ENCODE measurements around the gene PAGE4. TPM values are rescaled to one million over a fixed set of nuclear protein-coding genes. Genes with fewer than 3 reads are reported as not detected.

Gene PAGE4, protein sequence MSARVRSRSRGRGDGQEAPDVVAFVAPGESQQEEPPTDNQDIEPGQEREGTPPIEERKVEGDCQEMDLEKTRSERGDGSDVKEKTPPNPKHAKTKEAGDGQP
- not detected in 2 replicates for total RNA-seq

DNA sequence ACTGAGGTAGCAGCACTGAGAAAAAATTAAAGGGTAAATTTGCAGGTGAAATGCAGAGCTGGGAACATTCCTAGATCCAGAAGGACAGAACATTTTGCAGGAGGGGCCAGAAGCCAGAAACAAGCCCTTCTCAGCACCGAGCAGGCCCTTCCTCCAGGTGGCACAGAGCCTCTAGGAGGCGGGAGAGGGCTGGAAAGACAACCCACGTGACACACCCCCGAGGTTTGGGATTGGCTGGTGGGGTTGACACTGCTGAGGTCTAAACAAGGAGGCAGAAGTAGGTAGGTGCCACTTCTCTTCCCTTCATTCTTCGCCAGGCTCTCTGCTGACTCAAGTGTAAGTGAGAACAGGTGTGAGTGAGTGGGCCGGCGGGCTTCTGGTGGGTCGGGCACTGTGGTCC lies at the start of gene PAGE4:
Gene PAGE4, plus strand, starts transcription at position 288 of the 400 bp plus-strand sequence. CDS start 1,126 bp downstream, outside the sequence.

DNA sequence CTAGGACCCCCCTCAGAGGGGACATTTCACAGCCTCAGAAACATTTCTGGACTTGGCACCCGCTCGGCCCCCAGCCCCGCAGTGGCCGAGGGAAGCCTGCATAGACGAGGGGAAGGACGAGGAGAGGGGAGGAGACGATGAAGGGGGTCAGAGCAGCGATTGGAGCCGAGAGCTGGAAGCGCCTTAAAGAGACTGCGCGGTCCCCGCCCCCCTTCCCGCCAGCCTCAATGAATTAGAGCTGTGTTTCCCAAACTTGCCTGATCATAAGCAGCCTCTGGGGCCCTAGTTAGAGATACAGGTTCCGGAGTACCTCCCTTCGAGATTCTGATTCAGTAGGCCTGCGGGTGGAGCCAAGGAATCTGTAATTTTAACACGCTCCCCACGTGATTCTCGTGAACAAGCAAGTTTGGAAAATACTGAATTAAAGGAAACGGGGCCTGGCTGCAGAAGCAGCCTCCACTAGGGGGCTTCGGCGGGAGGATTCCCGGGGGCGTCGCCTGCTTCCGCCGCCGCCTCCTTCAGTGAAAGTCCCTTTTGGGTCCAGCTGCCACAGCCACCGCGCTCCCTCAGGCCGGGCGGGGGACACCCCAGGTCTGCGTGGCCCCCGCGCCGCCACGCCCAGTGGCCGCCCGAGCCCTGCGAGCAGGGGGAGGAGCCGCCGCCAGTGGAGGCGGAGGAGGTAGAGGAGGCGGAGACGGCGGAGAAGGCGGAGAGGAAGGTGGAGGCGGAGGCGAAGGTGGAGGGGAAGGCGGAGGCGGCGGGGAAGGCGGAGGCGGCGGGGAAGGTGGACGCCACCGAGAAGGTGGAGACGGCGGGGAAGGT lies 49.9 kb downstream of the PAGE4 start, which contains the start of gene USP27X:
Gene USP27X, plus strand, starts transcription at position 651 of the 822 bp plus-strand sequence. CDS start 824 bp downstream, outside the sequence.

Other genes starting within 250 kb of the PAGE4 start
- gene GAGE12H, start 249.4 kb upstream of the PAGE4 start, total RNA-seq: not detected in 2 replicates
- not detected in 2 replicates for gene GAGE2A, start 239.8 kb upstream of the PAGE4 start, total RNA-seq
- not detected in 2 replicates for gene GAGE1, start 230.3 kb upstream of the PAGE4 start, total RNA-seq
- not detected in 2 replicates for gene PAGE1, start 133.3 kb upstream of the PAGE4 start, total RNA-seq
- 2.3 and 3.3 TPM in 2 replicates for gene USP27X, start 50.2 kb downstream of the PAGE4 start, total RNA-seq
- gene CLCN5, start 93.3 kb downstream of the PAGE4 start, total RNA-seq: 4.6 and 9.4 TPM in 2 replicates

Data from mesangial cell (primary cell).